ENCODE measurements around the gene GRIP1.

Gene GRIP1

GRCh38 chr12:66590275-66590985, 88.4 kb downstream of the GRIP1 start:
- DNase-seq, result no peak

GRCh38 chr12:66589095-66589494, 89.8 kb downstream of the GRIP1 start:
- DNase-seq, result no peak

- no peak for DNase-seq
Measured at GRCh38 chr12:66587912-66588311, 91.0 kb downstream of the GRIP1 start.

- no peak for DNase-seq
Measured at GRCh38 chr12:66584673-66585072, 94.2 kb downstream of the GRIP1 start.

- DNase-seq, result no peak
Measured at GRCh38 chr12:66573605-66574004, 105.3 kb downstream of the GRIP1 start.

- no peak for DNase-seq
Measured at GRCh38 chr12:66572845-66573244, 106.0 kb downstream of the GRIP1 start.

GRCh38 chr12:66571361-66571915, 107.4 kb downstream of the GRIP1 start:
- DNase-seq, result no peak

GRCh38 chr12:66563220-66563619, 115.7 kb downstream of the GRIP1 start:
- DNase-seq, result no peak

GRCh38 chr12:66555113-66555512, 123.8 kb downstream of the GRIP1 start:
- no peak for DNase-seq

- no peak for DNase-seq
Measured at GRCh38 chr12:66552716-66553115, 126.2 kb downstream of the GRIP1 start.

GRCh38 chr12:66550626-66551025, 128.2 kb downstream of the GRIP1 start:
- no peak for DNase-seq

- DNase-seq, result no peak
Measured at GRCh38 chr12:66549050-66549389, 129.9 kb downstream of the GRIP1 start.

- DNase-seq, result no peak
Measured at GRCh38 chr12:66548338-66549049, 130.4 kb downstream of the GRIP1 start.

GRCh38 chr12:66541426-66541825, 137.4 kb downstream of the GRIP1 start:
- no peak for DNase-seq

GRCh38 chr12:66539431-66539830, 139.4 kb downstream of the GRIP1 start:
- DNase-seq, result no peak

GRCh38 chr12:66538970-66539369, 139.9 kb downstream of the GRIP1 start:
- DNase-seq, result no peak

GRCh38 chr12:66537876-66538275, 141.0 kb downstream of the GRIP1 start:
- DNase-seq, result no peak

GRCh38 chr12:66533767-66534166, 145.1 kb downstream of the GRIP1 start:
- DNase-seq, result no peak

- no peak for DNase-seq
Measured at GRCh38 chr12:66531766-66532165, 147.1 kb downstream of the GRIP1 start.

- DNase-seq, result no peak
Measured at GRCh38 chr12:66529934-66530333, 148.9 kb downstream of the GRIP1 start.

- DNase-seq, result no peak
Measured at GRCh38 chr12:66516561-66516960, 162.3 kb downstream of the GRIP1 start.

GRCh38 chr12:66516133-66516532, 162.7 kb downstream of the GRIP1 start:
- no peak for DNase-seq

- no peak for DNase-seq
Measured at GRCh38 chr12:66514581-66514980, 164.3 kb downstream of the GRIP1 start.

GRCh38 chr12:66508025-66508424, 170.9 kb downstream of the GRIP1 start:
- no peak for DNase-seq

Measured in SHP77 treated with DMSO at 0.1 percent for 48 hours (cell line).